ENCODE results near the gene CBARP. TPM values are rescaled to one million over a fixed set of nuclear protein-coding genes. Genes with fewer than 3 reads are reported as not detected.

Gene CBARP
- total RNA-seq, 1 experiment from 2014 or later: 28.4 TPM

DNA sequence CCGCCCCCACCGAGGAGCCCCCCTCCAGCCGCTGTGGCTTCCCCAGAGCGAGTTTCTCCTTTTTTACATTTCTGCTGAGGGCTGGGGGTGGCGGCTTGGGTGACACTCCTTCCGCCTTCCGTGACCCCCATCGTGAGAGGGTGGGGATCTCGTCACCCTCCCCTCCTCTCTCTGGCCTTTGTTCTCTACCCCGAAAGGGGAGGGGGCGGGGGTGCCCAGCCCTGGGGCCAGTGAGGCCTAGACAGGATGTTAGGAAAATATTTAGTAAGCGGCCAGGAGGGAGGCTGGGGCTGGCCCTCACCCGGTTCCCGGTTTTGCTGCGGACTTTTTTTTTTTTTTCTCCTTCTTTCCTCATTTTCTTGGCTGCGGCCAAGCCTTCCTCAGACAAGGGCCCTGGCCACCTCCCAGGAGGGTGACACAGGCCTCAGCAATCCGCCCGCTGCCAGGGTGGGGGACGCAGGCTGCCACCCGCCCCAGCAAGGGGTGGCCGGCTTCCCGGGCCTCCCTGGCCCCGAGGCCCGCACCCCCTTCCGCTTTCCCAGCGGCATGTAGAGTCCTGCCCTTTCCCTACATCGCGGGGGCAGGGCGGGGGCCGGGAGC is 14.5 kb upstream of the CBARP start:
- H4K20me1 ChIP-seq (ENCODE audit: control insufficient read depth, insufficient read depth, insufficient read length): no peaks in the 10 kb centered on the region
- no peak overlapping the region for H4K91ac ChIP-seq (ENCODE audit: insufficient read length, low read depth, low read length)
- no peak for DNase-seq
- no peak overlapping the region for H2AFZ ChIP-seq (ENCODE audit: low read length)
- no peak overlapping the region for H2BK5ac ChIP-seq (ENCODE audit: insufficient read length, low read length)
- peaks cover 11% of the 10 kb centered on the region; the same call in 1 of the 2 replicates for H3K79me2 ChIP-seq (ENCODE audit: insufficient read depth, low read length)
- Mint-ChIP-seq H3K4me1 (peaks cover under 1 to 16% of the 10 kb centered on the region in 2 experiments), H3K4me3 (peak overlapping the region; percentile 84 to 90), H3K27me3 (ENCODE audit: low read depth) (no peaks in the 10 kb centered on the region), H3K36me3 (ENCODE audit: insufficient read depth in 1 of 3, low read depth in 3 of 3) (peaks cover 18 to 52% (median 42%) of the 10 kb centered on the region in 3 experiments; a peak in 6 of 7 replicates), H3K27ac (no peak overlapping the region; a peak in 1 of 7 replicates), H3K9me3 (no peaks in the 10 kb centered on the region; a peak in 1 of 5 replicates)
- no peak overlapping the region for H3K18ac ChIP-seq (ENCODE audit: insufficient read length, low read depth, low read length)
- H3K27ac ChIP-seq (ENCODE audit: insufficient read length, low read depth, low read length): no peak overlapping the region
- H3K56ac ChIP-seq (ENCODE audit: insufficient read length, low read depth, low read length): no peak overlapping the region
- no peaks in the 10 kb centered on the region for H3K79me1 ChIP-seq (ENCODE audit: insufficient read depth, low read depth, low read length, poor library complexity, severe bottlenecking)
- TF ChIP-seq, protein P1, sequence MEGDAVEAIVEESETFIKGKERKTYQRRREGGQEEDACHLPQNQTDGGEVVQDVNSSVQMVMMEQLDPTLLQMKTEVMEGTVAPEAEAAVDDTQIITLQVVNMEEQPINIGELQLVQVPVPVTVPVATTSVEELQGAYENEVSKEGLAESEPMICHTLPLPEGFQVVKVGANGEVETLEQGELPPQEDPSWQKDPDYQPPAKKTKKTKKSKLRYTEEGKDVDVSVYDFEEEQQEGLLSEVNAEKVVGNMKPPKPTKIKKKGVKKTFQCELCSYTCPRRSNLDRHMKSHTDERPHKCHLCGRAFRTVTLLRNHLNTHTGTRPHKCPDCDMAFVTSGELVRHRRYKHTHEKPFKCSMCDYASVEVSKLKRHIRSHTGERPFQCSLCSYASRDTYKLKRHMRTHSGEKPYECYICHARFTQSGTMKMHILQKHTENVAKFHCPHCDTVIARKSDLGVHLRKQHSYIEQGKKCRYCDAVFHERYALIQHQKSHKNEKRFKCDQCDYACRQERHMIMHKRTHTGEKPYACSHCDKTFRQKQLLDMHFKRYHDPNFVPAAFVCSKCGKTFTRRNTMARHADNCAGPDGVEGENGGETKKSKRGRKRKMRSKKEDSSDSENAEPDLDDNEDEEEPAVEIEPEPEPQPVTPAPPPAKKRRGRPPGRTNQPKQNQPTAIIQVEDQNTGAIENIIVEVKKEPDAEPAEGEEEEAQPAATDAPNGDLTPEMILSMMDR (conservative IDR thresholded peaks at IDR 0.05): no peak
- H3K23me2 ChIP-seq (ENCODE audit: insufficient read length, low read depth, low read length, poor library complexity, severe bottlenecking): peaks cover 12% of the 10 kb centered on the region
- H4K5ac ChIP-seq (ENCODE audit: insufficient read length, low read depth, low read length): no peak overlapping the region
- no peak overlapping the region for H2BK120ac ChIP-seq (ENCODE audit: low read depth, low read length, poor library complexity, severe bottlenecking)
- H2BK12ac ChIP-seq (ENCODE audit: insufficient read length, low read depth, low read length): no peak overlapping the region
- WGBS (ENCODE audit: extremely low coverage, insufficient read length, low lambda C conversion rate): no CpG with 5 or more reads among the region's 30 CpGs
- H2BK15ac ChIP-seq (ENCODE audit: low read depth, low read length): no peak overlapping the region
- H4K8ac ChIP-seq (replicated peaks; ENCODE audit: insufficient read length, low read depth, low read length): no peak overlapping the region
- no peak overlapping the region for H3K4ac ChIP-seq (ENCODE audit: low read depth, low read length)
- H3K23ac ChIP-seq (ENCODE audit: insufficient read length, low read depth, low read length): no peak overlapping the region
- no peaks in the 10 kb centered on the region for H3K9me3 ChIP-seq (ENCODE audit: control insufficient read depth, low read depth, low read length)
- H3K4me1 ChIP-seq (ENCODE audit: insufficient read depth, low read length): no peaks in the 10 kb centered on the region; the same call in 1 of the 2 replicates
- no peak overlapping the region for H2BK20ac ChIP-seq (ENCODE audit: low read depth, low read length, poor library complexity, severe bottlenecking)
- no peaks in the 10 kb centered on the region for H3K27me3 ChIP-seq (ENCODE audit: insufficient read depth, low read length)
- peak overlapping the region; percentile 70 for H3K4me2 ChIP-seq (ENCODE audit: insufficient read depth, insufficient read length, low read length)
- H3K9ac ChIP-seq (ENCODE audit: extremely low read depth, insufficient read length, low read length): no peak overlapping the region
- H3T11ph ChIP-seq (ENCODE audit: low read length): no peak overlapping the region
- H2AK5ac ChIP-seq (ENCODE audit: insufficient read length, low read length): no peak overlapping the region
- H3K14ac ChIP-seq (ENCODE audit: insufficient read depth, low read length): no peak overlapping the region

All from H9 (cell line).